CD14-positive monocyte (primary cell): ENCODE measurements around the gene DIDO1. TPM values are rescaled to one million over a fixed set of nuclear protein-coding genes. Genes with fewer than 3 reads are reported as not detected.
A peak's percentile ranks its signal among the peaks of the same experiment; 100 is the strongest.

ENCODE experiments used
- DNase-seq, 3 donors: peaks; one replicate each; pipeline ENCODE4 v3.0.0-alpha.2; 2011 to 2022
- H2AFZ ChIP-seq: 2 replicates; pipeline ENCODE4 v1.6.0; 2012; ENCODE audit warnings: mild to moderate bottlenecking, low read depth, low read length, inconsistent platforms; ENCODE audit not compliant: insufficient read depth, poor library complexity, severe bottlenecking
- H3K27ac ChIP-seq, 2 donors: 1 replicate in 1 of 2; 2 replicates in 1 of 2; pipeline ENCODE4 v1.5.1; 2012 to 2013; ENCODE audit warnings: low read length in 2 of 2, control low read depth in 1 of 2, inconsistent platforms in 1 of 2, low read depth in 1 of 2, mild to moderate bottlenecking in 1 of 2
- H3K27me3 ChIP-seq, 2 donors: one replicate each; pipeline versions ENCODE4 v1.6.0 to v1.6.1; 2011 to 2013; ENCODE audit warnings: low read length in 2 of 2; ENCODE audit not compliant: control insufficient read depth in 2 of 2, insufficient read depth in 2 of 2
- H3K36me3 ChIP-seq, 2 donors: replicated peaks in 1 of 2; 1 replicate in 1 of 2; 2 replicates in 1 of 2; pipeline versions ENCODE4 v1.5.1 to v1.6.1; 2012 to 2013; ENCODE audit warnings: low read length in 2 of 2, control low read depth in 1 of 2, inconsistent platforms in 1 of 2, mild to moderate bottlenecking in 1 of 2; ENCODE audit not compliant: insufficient read depth in 2 of 2, control insufficient read depth in 1 of 2
- H3K4me1 ChIP-seq, 2 donors: 1 replicate in 1 of 2; 2 replicates in 1 of 2; pipeline versions ENCODE4 v1.5.1 to v1.6.1; 2012 to 2013; ENCODE audit warnings: low read length in 2 of 2, control low read depth in 1 of 2, inconsistent platforms in 1 of 2, mild to moderate bottlenecking in 1 of 2, moderate library complexity in 1 of 2; ENCODE audit not compliant: insufficient read depth in 2 of 2, control insufficient read depth in 1 of 2
- H3K4me2 ChIP-seq: replicated peaks from 2 replicates; pipeline ENCODE3; 2012; ENCODE audit warnings: low read length, moderate library complexity, mild to moderate bottlenecking; ENCODE audit not compliant: poor library complexity, severe bottlenecking; ENCODE audit errors: extremely low read depth
- H3K4me3 ChIP-seq, 3 experiments: fragments of 200-600 bp in 1 of 3; sonication (generic) in 1 of 3; replicated peaks in 1 of 3; 1 replicate in 2 of 3; 2 replicates in 1 of 3; pipeline ENCODE4 v1.5.1; 2011 to 2013; ENCODE audit warnings: low read length in 3 of 3, mild to moderate bottlenecking in 3 of 3, control low read depth in 2 of 3, low read depth in 2 of 3, inconsistent platforms in 1 of 3, moderate library complexity in 1 of 3
- H3K79me2 ChIP-seq: 2 replicates; pipeline ENCODE4 v1.6.0; 2012; ENCODE audit warnings: mild to moderate bottlenecking, control low read depth, inconsistent platforms, low read length, moderate library complexity; ENCODE audit not compliant: insufficient read depth
- H3K9ac ChIP-seq: 2 replicates; pipeline ENCODE4 v1.6.0; 2017; ENCODE audit warnings: low read length, mild to moderate bottlenecking; ENCODE audit not compliant: insufficient read depth, poor library complexity, severe bottlenecking
- H3K9me3 ChIP-seq, 2 donors: replicated peaks in 1 of 2; 1 replicate in 1 of 2; 2 replicates in 1 of 2; pipeline versions ENCODE4 v1.5.1 to v1.6.1; 2012 to 2013; ENCODE audit warnings: low read length in 2 of 2, control low read depth in 1 of 2; ENCODE audit not compliant: control insufficient read depth in 1 of 2, insufficient read depth in 1 of 2
- H4K20me1 ChIP-seq: 2 replicates; pipeline ENCODE4 v1.6.0; 2012; ENCODE audit warnings: mild to moderate bottlenecking, low read length, control low read depth, moderate library complexity; ENCODE audit not compliant: insufficient read depth
- H3K27ac Mint-ChIP-seq, 7 donors: one replicate each; pipeline ENCODE4 v1.8.0; 2020; ENCODE audit warnings: mild to moderate bottlenecking in 7 of 7, mixed read lengths in 7 of 7, moderate library complexity in 6 of 7, inconsistent platforms in 2 of 7
- H3K27me3 Mint-ChIP-seq, 3 donors: one replicate each; pipeline ENCODE4 v1.8.0; 2021 to 2022; ENCODE audit warnings: low read depth in 3 of 3, mild to moderate bottlenecking in 3 of 3, mixed read lengths in 3 of 3, moderate library complexity in 3 of 3, inconsistent platforms in 1 of 3
- H3K36me3 Mint-ChIP-seq, 2 donors: one replicate each; pipeline ENCODE4 v1.8.0; 2020; ENCODE audit warnings: mixed read lengths in 2 of 2, inconsistent platforms in 1 of 2, mild to moderate bottlenecking in 1 of 2
- H3K4me1 Mint-ChIP-seq: one replicate; pipeline ENCODE4 v1.8.0; 2020; ENCODE audit warnings: mild to moderate bottlenecking, mixed read lengths
- H3K4me3 Mint-ChIP-seq, 2 donors: one replicate each; pipeline ENCODE4 v1.8.0; 2020; ENCODE audit warnings: mild to moderate bottlenecking in 2 of 2, mixed read lengths in 2 of 2, moderate library complexity in 1 of 2
- H3K9me3 Mint-ChIP-seq, 7 donors: one replicate each; pipeline ENCODE4 v1.8.0; 2020 to 2022; ENCODE audit warnings: mixed read lengths in 7 of 7, mild to moderate bottlenecking in 6 of 7, moderate library complexity in 6 of 7, inconsistent platforms in 2 of 7
- CTCF ChIP-seq: fragments of 200-600 bp; IDR thresholded peaks from one replicate; pipeline ENCODE4 v1.8.0; 2022; ENCODE audit warnings: antibody characterized with exemption, mild to moderate bottlenecking
- WGBS: methylation state at CpG from one replicate; pipeline ENCODE4 v1.1.5; 2013; ENCODE audit warnings: missing lambda C conversion rate; ENCODE audit not compliant: insufficient coverage; 5-methylcytosine and 5-hydroxymethylcytosine counted together
- intact Hi-C, 2 donors: fragments of 100-400 bp; cut with micrococcal nuclease; formaldehyde crosslinking; loops; one replicate each; pipeline versions ENCODE4 v1.15.0 to v1.15.1; 2023
- polyA plus RNA-seq, 3 donors: library from polyadenylated mRNA; depleted of rRNA in 1 of 3; unstranded in 2 of 3; stranded (reverse) in 1 of 3; fragments of 300-500 nt in 2 of 3; fragments of >200 nt in 1 of 3; fragmentation: Illumina TruSeq in 2 of 3; gene quantifications; 1 replicate in 2 of 3; 2 replicates in 1 of 3; pipeline ENCODE4 v1.2.3, GENCODE V29; 2012 to 2021
- small RNA-seq: library from RNA; depleted of rRNA; stranded (forward); fragments of <200 nt; gene quantifications from one replicate; pipeline ENCODE3, GENCODE V24; 2012; ENCODE audit warnings: low read depth; ENCODE audit not compliant: insufficient read length

The DIDO1 gene
- polyA plus RNA-seq, 3 donors = 8.5 to 23.8 (median 12.9) TPM

- Histone ChIP-seq H3K4me2 (no peak overlapping the region), H3K36me3 (no peaks in the 10 kb centered on the region), H4K20me1 (no peaks in the 10 kb centered on the region), H3K4me1 (peaks cover 34 to 38% of the 10 kb centered on the region in 2 donors), H3K9ac (no peak overlapping the region), H3K4me3 (no peak overlapping the region), H2AFZ (no peak overlapping the region), H3K27me3 (no peaks in the 10 kb centered on the region), H3K27ac (no peak overlapping the region), H3K9me3 (no peaks in the 10 kb centered on the region), H3K79me2 (no peaks in the 10 kb centered on the region)
- peaks cover 0 to 5% (median 0%) of the 10 kb centered on the region in 3 donors for H3K27me3 Mint-ChIP-seq
- DNase-seq = peak in 1 of 3 donors; percentile 3
- no peaks in the 10 kb centered on the region for H3K36me3 Mint-ChIP-seq
- H3K27ac Mint-ChIP-seq = no peak overlapping the region
- WGBS = 91% methylated on average over 20 of the region's 29 CpGs
- intact Hi-C loops = no loop called here
- no peak overlapping the region for H3K4me3 Mint-ChIP-seq
- H3K9me3 Mint-ChIP-seq = no peaks in the 10 kb centered on the region
- H3K4me1 Mint-ChIP-seq = peaks cover 26% of the 10 kb centered on the region
- no peak for TF ChIP-seq CTCF
These were observed 97.6 kb downstream of the DIDO1 start for GRCh38 chr20:62828511-62829230.

- peaks cover 20% of the 10 kb centered on the region for H3K4me1 Mint-ChIP-seq
- intact Hi-C loops = no loop called here
- no peak overlapping the region for H3K4me3 Mint-ChIP-seq
- Histone ChIP-seq H4K20me1 (no peaks in the 10 kb centered on the region), H3K27ac (no peak overlapping the region), H3K79me2 (no peaks in the 10 kb centered on the region), H3K36me3 (no peaks in the 10 kb centered on the region), H3K4me1 (peaks cover 28 to 32% of the 10 kb centered on the region in 2 donors), H2AFZ (no peak overlapping the region), H3K4me3 (no peak overlapping the region), H3K27me3 (no peaks in the 10 kb centered on the region), H3K9me3 (no peaks in the 10 kb centered on the region), H3K9ac (no peak overlapping the region), H3K4me2 (no peak overlapping the region)
- no peaks in the 10 kb centered on the region for H3K36me3 Mint-ChIP-seq
- H3K9me3 Mint-ChIP-seq = no peaks in the 10 kb centered on the region
- DNase-seq = no peak
- TF ChIP-seq CTCF = no peak
- 93% methylated on average over 7 of the region's 9 CpGs for WGBS
- peaks cover 0 to 5% (median 1%) of the 10 kb centered on the region in 3 donors for H3K27me3 Mint-ChIP-seq
- no peak overlapping the region for H3K27ac Mint-ChIP-seq
These were observed 98.3 kb downstream of the DIDO1 start for GRCh38 chr20:62828051-62828450.

Small RNA genes lying within 50 kb of the gene (small RNA-seq; reads per million reads assigned to genes)
- gene DPH3P1 = not detected

Other genes starting within 250 kb of the DIDO1 start
- 1 to 10 TPM in 1 of 3 donors, under 1 TPM in 2; 0.35 to 2.5 (median 0.40) TPM for gene NTSR1, start 217.7 kb downstream of the DIDO1 start, polyA plus RNA-seq
- gene MRGBP, start 130.0 kb downstream of the DIDO1 start, polyA plus RNA-seq = 10 to 100 TPM in 2 of 3 donors, 1 to 10 TPM in 1; 9.8 to 10.5 (median 10.2) TPM
- 100 to 1,000 TPM in 1 of 3 donors, 10 to 100 TPM in 2; 47.8 to 114 (median 79.3) TPM for gene OGFR, start 121.7 kb downstream of the DIDO1 start, polyA plus RNA-seq
- gene COL9A3, start 109.5 kb downstream of the DIDO1 start, polyA plus RNA-seq = 1 to 10 TPM; 1.8 to 4.4 (median 2.6) TPM
- gene TCFL5, start 64.7 kb downstream of the DIDO1 start, polyA plus RNA-seq = 1 to 10 TPM in 1 of 3 donors, under 1 TPM in 2; 0.38 to 3.5 (median 0.89) TPM
- gene GID8, start 11.6 kb upstream of the DIDO1 start, polyA plus RNA-seq = 10 to 100 TPM; 12.4 to 19.7 (median 12.7) TPM
- gene SLC17A9, start 26.2 kb upstream of the DIDO1 start, polyA plus RNA-seq = 10 to 100 TPM in 1 of 3 donors, under 1 TPM in 2; 0.81 to 31.3 (median 0.82) TPM
- not detected for gene BHLHE23, start 80.5 kb upstream of the DIDO1 start, polyA plus RNA-seq